ENCODE data around the gene PLBD2.

The PLBD2 gene

GRCh38 chr12:113371808-113372207 is 13.4 kb downstream of the PLBD2 start:
- no peak for DNase-seq

GRCh38 chr12:113372371-113372770 is 14.0 kb downstream of the PLBD2 start:
- DNase-seq: no peak

GRCh38 chr12:113373440-113373839 is 15.1 kb downstream of the PLBD2 start:
- DNase-seq: no peak

- DNase-seq: no peak
Observed at GRCh38 chr12:113373969-113374368, 15.6 kb downstream of the PLBD2 start.

GRCh38 chr12:113374823-113375428 is 16.5 kb downstream of the PLBD2 start:
- DNase-seq: no peak

GRCh38 chr12:113378291-113378690 is 19.9 kb downstream of the PLBD2 start:
- DNase-seq: no peak

- no peak for DNase-seq
Observed at GRCh38 chr12:113381220-113381619, 22.8 kb downstream of the PLBD2 start.

GRCh38 chr12:113382206-113382605 is 23.8 kb downstream of the PLBD2 start:
- DNase-seq: no peak

- DNase-seq: no peak
Observed at GRCh38 chr12:113384778-113385177, 26.4 kb downstream of the PLBD2 start.

GRCh38 chr12:113385282-113385882 is 27.0 kb downstream of the PLBD2 start:
- DNase-seq: no peak

GRCh38 chr12:113386866-113387566 is 28.6 kb downstream of the PLBD2 start:
- DNase-seq: no peak

GRCh38 chr12:113387631-113388030 is 29.2 kb downstream of the PLBD2 start:
- no peak for DNase-seq

GRCh38 chr12:113388351-113388750 is 30.0 kb downstream of the PLBD2 start:
- DNase-seq: no peak

- no peak for DNase-seq
Observed at GRCh38 chr12:113390064-113391043, 32.0 kb downstream of the PLBD2 start.

- DNase-seq: no peak
Observed at GRCh38 chr12:113391145-113391544, 32.8 kb downstream of the PLBD2 start.

- DNase-seq: no peak
Observed at GRCh38 chr12:113391650-113392337, 33.4 kb downstream of the PLBD2 start.

- DNase-seq: no peak
Observed at GRCh38 chr12:113392520-113392919, 34.1 kb downstream of the PLBD2 start.

GRCh38 chr12:113392988-113393579 is 34.7 kb downstream of the PLBD2 start:
- DNase-seq: no peak

GRCh38 chr12:113393749-113394148 is 35.4 kb downstream of the PLBD2 start:
- DNase-seq: no peak

- DNase-seq: no peak
Observed at GRCh38 chr12:113395119-113395518, 36.7 kb downstream of the PLBD2 start.

GRCh38 chr12:113396200-113396599 is 37.8 kb downstream of the PLBD2 start:
- DNase-seq: no peak

Measured in CD4-positive, alpha-beta T cell treated with Interleukin-4 for 1 hour (primary cell).